ENCODE results near the gene CALY.
"Not testable (repeated sequence)": the region's sequence is repeated elsewhere in the genome, so short reads cannot be mapped to it uniquely, and the experiment has no call there.

The CALY gene

GRCh38 chr10:133336577-133337369 lies at the start of gene CALY:
Gene CALY (minus strand): TSS chr10:133336896. CDS start chr10:133328989, 7,907 bp downstream.
- DNase-seq, result peak in 56 of 58 donors; percentile 15 to 91 (median 67)

GRCh38 chr10:133385214-133385613 lies 48.5 kb upstream of the CALY start:
- no peak for DNase-seq

- DNase-seq, result no peak
These were observed 47.4 kb upstream of the CALY start for GRCh38 chr10:133384071-133384470.

- DNase-seq, result no peak
These were observed 46.9 kb upstream of the CALY start for GRCh38 chr10:133383551-133383950.

- no peak for DNase-seq
These were observed 44.3 kb upstream of the CALY start for GRCh38 chr10:133381036-133381435.

GRCh38 chr10:133379801-133380666 lies 43.3 kb upstream of the CALY start:
- DNase-seq, result peak in 25 of 58 donors; percentile 17 to 70 (median 42)

GRCh38 chr10:133379152-133379800 lies 42.6 kb upstream of the CALY start, which contains the start of gene PAOX:
Gene PAOX (plus strand): TSS chr10:133379262. CDS start chr10:133379317, 55 bp downstream.
- peak in 45 of 58 donors; percentile 16 to 75 (median 52) for DNase-seq

DNA sequence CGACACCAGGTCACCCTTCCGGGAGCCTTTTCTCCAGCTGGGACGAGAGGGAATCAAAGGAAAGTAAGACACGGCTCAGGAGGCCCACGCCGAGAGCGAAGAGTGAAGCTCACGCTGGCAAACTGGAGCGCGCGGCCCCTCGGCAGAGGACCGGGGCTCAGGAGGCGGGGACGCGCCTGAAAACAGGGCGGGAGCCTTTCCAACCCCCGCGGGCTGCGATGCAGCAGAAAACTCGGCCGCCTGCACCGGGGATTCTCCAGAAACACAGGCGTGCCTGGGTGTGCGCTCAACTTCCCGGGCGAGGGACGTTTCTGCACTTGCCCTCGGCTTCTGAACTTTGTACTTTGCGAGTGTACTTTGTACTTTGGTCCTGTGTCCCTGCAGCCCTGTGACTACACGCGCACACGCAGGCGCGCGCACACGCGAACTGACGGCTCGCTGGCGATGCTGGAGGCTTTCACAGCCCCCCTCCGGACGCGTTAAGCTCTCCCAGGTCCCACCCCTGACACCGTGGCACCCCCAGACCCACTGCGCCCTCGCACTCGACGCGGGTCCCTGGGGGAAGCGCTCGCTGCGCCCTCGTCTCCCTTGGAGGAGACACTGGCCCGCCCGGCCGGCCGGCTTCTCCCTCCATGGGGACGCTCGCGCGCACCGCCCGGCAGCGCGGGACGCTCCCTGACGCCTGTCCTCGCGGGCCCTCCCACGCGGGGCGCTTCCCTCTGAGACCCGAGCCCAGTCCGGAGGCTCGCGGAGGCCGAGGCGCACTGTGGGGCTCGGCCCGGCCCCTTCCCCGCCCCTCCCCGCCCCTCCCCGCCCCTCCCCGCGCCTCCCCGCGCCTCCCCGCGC lies 41.8 kb upstream of the CALY start:
- peak in 52 of 58 donors; percentile 27 to 83 (median 60) for DNase-seq

DNA sequence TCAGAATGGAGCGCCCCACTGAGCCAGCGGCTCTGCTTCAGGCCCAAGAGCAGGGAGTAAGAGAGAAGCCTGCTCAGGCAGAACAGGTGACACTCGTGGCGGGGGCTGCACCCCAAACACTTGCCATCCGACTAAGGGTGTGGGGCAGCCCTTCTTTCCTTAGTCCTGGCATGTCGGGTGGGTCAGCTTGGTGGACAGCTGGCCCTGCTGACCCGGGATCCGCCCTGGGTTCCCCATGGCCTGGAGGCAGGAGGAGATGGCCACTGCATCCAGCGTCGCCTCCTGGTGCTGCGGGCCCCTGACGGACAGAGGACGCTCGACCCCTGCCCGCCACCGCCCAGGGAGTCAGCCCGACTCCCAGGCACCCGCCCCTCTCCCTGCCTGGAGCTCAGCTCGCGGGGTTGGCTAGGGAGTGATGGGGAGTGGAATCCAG lies 41.1 kb upstream of the CALY start:
- DNase-seq, result no peak

- DNase-seq, result no peak
These were observed 40.5 kb upstream of the CALY start for GRCh38 chr10:133377025-133377817.

- DNase-seq, result not testable (repeated sequence)
These were observed 39.5 kb upstream of the CALY start for GRCh38 chr10:133376183-133376582.

DNA sequence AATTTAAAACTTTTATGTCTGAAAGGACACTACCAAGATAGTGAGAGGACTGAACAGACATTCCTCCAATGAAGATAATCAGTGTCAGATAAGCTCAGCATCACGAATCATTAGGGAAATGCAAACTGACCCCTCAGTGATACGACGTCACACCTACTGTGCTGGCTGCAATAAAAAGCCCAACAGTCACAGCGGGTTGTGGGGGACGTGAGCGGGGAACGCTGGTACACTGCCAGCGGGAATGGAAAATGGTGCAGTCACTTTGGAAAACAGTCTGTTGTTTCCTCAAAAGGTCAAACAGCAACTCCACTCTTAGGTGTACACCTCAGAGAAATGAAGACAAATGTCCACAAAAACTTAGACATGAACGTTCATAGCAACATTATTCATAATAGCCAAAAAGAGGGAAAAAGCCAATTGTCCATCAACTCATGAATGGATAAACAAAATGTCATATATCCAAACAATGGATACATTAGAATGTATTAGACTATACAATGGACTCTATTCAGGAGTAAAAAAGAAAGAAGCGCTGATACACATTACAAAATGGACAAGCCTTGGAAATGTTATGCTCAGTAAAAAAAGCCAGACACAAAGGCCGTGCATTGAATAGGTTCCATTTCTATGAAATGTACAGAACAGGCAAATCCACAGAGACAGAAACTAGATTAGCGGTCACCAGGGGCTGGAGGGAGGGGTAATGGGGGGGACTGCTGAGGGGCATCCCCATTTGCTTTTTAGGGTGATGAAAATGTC lies 38.8 kb upstream of the CALY start:
- DNase-seq, result peak in 5 of 58 donors; percentile 8 to 43 (median 18)

GRCh38 chr10:133373174-133374090 lies 36.7 kb upstream of the CALY start, which contains the start of gene ECHS1:
Gene ECHS1 (minus strand): TSS chr10:133373354. CDS start chr10:133373333, 21 bp downstream.
- DNase-seq, result peak; percentile 32 to 96 (median 90)

DNA sequence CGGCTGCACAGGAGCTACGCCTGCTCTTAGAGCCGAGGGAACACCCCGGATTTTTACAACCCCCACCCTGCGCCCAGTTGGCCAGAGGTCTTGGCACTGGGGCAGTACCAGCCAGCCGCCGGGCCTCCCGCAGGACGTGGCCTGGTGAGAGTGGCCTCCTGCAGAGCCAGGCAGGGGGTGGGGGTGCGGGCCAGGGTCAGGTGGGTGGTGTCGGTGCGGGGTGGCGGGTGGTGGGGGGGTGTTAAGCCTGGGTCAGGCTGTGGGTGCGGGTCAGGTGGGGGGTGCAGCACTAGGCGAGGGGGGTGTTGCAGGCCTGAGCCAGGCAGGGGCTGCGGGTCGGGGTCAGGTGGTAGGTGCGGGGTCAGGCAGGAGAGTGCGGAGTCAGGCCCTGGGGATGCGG lies 35.8 kb upstream of the CALY start:
- peak in 1 of 58 donors; percentile 40 for DNase-seq

DNA sequence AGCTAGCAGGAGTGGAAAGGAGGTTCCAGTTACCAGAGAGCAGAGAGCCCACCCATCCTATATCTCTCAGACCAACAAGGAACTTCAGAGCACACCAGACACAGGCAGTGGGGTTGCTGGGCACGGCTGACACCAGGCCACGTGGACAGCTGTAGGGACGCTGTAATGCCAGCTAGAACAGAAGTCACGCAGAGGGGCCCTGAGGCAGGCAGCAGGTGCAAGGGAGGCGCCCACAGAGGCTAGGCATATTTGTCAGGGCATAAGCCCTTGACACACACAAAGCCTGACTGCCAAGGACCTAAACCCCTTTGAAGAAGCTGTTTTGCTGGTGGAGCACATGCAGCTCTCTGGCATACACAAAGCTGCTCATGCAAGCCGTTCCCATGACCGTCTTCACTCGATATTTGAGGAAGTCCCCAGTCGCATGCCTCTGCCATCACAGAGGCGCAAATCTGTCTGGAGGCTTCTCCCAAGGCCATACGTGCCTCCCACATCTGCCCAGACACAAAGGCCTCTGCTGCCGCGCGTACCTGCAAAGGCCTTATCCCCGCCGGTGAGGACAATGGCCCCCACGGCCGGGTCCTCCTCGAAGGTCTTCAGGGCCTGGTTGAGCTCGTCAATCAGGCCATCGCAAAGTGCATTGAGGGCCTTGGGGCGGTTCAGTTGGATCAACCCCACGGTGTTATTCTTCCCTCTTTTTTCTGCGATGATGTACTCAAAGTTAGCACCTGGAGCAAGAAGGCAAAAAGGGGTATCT lies 33.5 kb upstream of the CALY start:
- DNase-seq, result no peak

- no peak for DNase-seq
These were observed 31.5 kb upstream of the CALY start for GRCh38 chr10:133368153-133368552.

DNA sequence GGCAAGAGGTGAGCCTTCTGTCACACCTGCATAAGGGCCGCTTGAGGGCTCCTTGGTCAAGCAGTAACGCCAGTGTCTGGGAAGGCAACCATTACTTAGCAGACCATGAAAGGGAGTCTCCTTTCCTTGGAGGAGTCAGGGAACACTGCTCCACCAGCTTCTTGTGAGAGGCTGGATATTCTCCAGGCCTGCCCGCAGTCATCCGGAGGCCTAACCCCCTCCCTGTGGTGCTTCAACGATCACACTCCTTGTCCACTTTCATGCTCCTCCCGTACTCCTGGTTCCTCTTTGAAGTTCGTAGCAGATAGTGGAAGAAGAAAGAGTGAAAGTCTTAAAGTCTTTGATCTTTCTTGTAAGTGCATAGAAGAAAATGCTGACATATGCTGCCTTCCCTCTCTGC lies 30.8 kb upstream of the CALY start:
- DNase-seq, result not testable (repeated sequence)
